GM21717 (cell line): ENCODE data around the gene TGM2.
A peak's percentile ranks its signal among the peaks of the same experiment; 100 is the strongest.

Source experiments
- ATAC-seq: cut with Tn5 transposase; IDR thresholded peaks from one replicate; pipeline ENCODE4 v1.9.1; 2021; ENCODE audit warnings: mild to moderate bottlenecking, moderate library complexity; ENCODE audit not compliant: unreplicated experiment

TGM2 gene

GRCh38 chr20:38199501-38200390 is 34.7 kb upstream of the TGM2 start:
- ATAC-seq: no peak

- no peak for ATAC-seq
These were observed 33.3 kb upstream of the TGM2 start for GRCh38 chr20:38198238-38198861.

- ATAC-seq: no peak
These were observed 32.5 kb upstream of the TGM2 start for GRCh38 chr20:38197619-38198018.

- no peak for ATAC-seq
These were observed 32.1 kb upstream of the TGM2 start for GRCh38 chr20:38197217-38197616.

- ATAC-seq: no peak
These were observed 31.5 kb upstream of the TGM2 start for GRCh38 chr20:38196592-38196991.

- ATAC-seq: no peak
These were observed 31.0 kb upstream of the TGM2 start for GRCh38 chr20:38196076-38196475.

GRCh38 chr20:38195521-38195920 is 30.5 kb upstream of the TGM2 start:
- ATAC-seq: no peak

GRCh38 chr20:38194971-38195504 is 30.0 kb upstream of the TGM2 start:
- no peak for ATAC-seq

- ATAC-seq: no peak
These were observed 28.6 kb upstream of the TGM2 start for GRCh38 chr20:38193586-38194105.

GRCh38 chr20:38192323-38192885 is 27.3 kb upstream of the TGM2 start:
- no peak for ATAC-seq

GRCh38 chr20:38191654-38192053 is 26.6 kb upstream of the TGM2 start:
- no peak for ATAC-seq

GRCh38 chr20:38190936-38191371 is 25.9 kb upstream of the TGM2 start:
- no peak for ATAC-seq

GRCh38 chr20:38190166-38190565 is 25.1 kb upstream of the TGM2 start:
- ATAC-seq: no peak

GRCh38 chr20:38187517-38187916 is 22.4 kb upstream of the TGM2 start:
- ATAC-seq: no peak

- no peak for ATAC-seq
These were observed 21.7 kb upstream of the TGM2 start for GRCh38 chr20:38186788-38187221.

- no peak for ATAC-seq
These were observed 19.0 kb upstream of the TGM2 start for GRCh38 chr20:38184101-38184500.

- ATAC-seq: no peak
These were observed 16.9 kb upstream of the TGM2 start for GRCh38 chr20:38181971-38182370.

GRCh38 chr20:38181207-38181801 is 16.2 kb upstream of the TGM2 start:
- peak; percentile 89 for ATAC-seq

- ATAC-seq: no peak
These were observed 15.7 kb upstream of the TGM2 start for GRCh38 chr20:38180781-38181180.

GRCh38 chr20:38179846-38180245 is 14.8 kb upstream of the TGM2 start:
- no peak for ATAC-seq

- no peak for ATAC-seq
These were observed 13.5 kb upstream of the TGM2 start for GRCh38 chr20:38178581-38178980.
